ENCODE results near the gene TRIM63.

TRIM63 gene

DNA sequence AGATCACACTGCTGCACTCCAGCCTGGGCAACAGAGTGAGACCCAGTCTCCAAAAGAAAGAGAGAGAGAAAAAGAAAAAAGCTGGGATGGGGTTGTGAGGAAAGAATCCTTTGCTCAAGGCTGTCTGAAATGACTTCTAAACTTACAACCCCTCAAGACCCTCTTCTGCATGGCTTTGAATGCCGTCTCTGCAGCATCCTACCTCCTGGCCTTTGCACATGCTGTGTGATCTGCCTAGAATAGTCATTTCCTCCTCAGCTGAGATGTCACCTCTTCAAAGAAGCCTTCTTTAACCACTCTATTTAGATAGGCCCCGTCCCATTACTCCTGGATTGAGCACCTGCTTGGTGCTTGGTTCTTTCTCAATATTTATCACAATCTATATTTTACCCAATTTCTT, 17.4 kb upstream of the TRIM63 start:
- no peak for DNase-seq (ENCODE audit: low spot score)

DNA sequence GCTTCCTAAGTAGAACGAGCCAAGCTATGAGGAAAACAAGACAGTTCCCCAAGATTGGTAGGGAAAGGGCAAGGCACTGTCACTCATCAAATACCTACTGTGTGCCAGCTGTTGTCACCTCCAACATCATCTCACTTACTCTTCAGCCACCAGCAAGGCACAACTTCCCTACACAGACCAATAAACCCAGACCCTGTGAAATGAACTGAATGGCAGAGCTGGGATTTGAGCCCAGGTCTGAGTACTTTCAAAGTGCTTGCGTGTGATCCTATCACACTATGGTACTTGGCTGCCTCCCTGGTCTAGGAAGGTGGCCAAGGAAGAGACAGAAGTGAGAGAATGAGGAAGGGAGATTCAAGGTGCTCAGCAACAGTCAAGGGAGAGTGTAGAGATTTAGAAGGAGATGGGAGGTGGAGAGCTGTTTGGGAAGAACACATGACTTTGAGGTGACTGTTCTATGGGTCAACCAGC, 16.7 kb upstream of the TRIM63 start:
- DNase-seq (ENCODE audit: low spot score) = no peak

DNA sequence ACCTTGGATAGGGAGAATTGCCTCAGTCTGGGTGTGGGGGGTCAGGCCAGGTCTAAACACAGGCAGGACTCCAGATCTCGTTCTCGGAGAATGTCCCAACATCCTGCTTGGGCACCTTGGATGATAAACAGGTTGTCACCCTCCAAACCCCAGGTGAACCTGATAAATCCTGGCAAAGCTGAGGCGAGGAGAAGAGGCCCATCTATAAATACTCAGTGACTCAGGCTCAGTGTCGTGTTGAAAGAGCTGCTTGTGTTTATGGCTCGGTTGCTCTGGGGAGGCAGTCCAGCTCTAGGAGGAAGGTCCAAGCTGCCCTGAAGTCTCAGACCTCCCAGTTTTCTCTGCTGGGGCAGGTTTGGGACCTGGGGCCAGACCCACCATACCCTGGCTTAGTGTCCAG, 15.8 kb upstream of the TRIM63 start:
- no peak for DNase-seq (ENCODE audit: low spot score)

DNA sequence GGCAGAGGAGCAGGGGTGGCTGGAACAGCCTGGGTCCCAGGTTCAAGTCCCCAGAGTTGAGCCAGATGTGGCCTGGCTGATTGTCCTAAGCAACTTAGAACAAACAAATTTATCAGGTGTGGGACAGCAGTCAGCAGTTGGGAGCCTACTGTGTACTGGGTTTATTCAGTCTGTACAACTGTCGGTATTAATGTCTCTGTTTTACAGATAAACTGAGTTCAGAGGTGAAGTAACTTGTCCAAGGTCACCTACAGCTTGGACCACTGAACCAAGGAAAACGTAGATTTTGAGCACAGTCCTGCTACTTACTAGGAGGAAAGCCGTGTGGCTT, 14.6 kb upstream of the TRIM63 start:
- no peak for DNase-seq (ENCODE audit: low spot score)

DNA sequence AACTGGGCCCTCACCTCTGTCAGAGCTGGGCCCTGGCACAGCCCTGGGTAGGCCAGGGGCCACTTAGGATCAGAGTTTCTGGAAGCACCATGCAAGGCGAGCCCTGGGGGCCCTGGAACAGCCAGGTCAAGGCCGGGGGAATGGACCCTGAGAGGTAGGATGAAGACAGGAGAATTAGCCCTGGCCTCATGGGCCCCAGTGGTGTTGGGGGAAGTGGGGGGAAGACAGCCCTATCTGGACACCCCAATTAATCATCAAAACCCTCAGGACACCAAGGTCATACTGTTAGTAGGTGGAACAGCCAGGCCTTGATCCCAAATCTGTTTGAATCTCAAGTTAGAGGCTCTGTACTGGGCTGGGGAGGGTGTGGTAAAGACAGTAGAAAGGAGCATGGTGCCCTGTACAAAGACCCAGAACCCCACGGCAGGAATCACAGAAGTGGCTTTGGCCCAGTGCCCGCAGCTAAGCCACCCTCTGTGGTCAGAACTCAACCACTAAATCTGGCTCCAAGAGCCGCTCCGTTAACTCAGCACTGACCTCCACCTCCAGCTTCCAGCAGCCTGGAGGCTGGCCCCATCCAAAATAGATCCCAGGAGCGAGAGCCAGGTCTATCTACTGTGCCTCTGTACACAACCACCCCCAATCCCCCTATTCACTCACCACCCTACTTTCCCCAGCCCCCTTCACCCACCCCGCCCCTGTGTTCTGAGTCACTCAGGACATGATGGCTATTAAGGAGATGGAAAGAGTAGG, 14.0 kb upstream of the TRIM63 start:
- DNase-seq (ENCODE audit: low spot score) = no peak

DNA sequence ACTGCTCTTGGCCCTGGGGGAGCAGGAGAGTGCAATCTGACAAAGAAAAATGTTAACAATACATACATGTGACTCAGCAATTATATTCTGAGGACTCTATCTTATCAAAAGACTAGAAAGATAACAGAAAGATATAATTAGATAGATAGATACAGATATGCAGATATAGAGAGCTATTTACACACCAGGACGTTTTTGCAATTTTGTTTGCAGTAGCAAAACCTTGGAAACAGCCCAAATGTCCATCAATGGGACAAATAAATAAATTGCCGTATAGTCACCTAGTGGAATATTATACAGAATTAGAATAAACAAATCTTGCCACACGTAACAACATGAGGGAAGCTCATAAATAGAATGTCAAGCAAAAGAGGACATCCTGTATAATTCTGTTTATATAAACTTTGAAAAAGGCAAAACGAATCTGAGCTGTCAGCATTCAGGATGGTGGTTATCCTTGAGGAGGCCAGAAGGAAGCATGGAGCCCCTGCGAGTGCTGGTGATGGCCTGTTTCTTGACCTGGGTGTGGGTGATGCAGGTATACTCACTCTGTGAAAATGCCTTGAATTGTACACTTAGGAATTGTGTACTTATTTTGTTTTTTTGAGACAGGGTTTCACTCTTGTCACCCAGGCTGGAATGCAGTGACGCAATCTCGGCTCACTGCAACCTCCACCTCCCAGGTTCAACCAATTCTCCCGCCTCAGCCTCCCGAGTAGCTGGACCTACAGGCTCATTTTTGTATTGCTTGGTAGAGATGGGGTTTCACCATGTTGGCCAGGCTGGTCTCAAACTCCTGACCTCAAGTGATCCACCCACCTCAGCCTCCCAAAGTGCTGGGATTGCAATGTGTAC, 12.8 kb upstream of the TRIM63 start:
- DNase-seq (ENCODE audit: low spot score) = no peak

DNA sequence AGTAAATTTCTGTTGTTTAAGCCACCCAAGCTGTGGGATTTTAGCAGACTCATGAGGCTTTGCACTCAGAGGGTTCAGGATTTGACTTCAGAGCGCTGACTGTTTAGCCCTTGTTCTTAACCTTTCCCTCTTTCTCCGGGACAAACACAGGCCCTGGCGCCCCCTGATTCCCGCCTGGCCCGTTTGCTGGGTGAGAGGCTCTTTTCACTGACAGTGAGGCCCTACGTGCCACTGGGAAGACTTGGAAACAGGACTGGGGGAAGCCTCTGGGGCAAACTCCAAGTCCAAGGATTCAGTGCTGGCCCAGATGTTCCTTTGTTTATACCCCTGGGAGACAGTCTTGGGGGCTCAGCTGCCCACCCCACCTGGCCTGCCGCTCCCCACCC, 11.7 kb upstream of the TRIM63 start:
- no peak for DNase-seq (ENCODE audit: low spot score)

DNA sequence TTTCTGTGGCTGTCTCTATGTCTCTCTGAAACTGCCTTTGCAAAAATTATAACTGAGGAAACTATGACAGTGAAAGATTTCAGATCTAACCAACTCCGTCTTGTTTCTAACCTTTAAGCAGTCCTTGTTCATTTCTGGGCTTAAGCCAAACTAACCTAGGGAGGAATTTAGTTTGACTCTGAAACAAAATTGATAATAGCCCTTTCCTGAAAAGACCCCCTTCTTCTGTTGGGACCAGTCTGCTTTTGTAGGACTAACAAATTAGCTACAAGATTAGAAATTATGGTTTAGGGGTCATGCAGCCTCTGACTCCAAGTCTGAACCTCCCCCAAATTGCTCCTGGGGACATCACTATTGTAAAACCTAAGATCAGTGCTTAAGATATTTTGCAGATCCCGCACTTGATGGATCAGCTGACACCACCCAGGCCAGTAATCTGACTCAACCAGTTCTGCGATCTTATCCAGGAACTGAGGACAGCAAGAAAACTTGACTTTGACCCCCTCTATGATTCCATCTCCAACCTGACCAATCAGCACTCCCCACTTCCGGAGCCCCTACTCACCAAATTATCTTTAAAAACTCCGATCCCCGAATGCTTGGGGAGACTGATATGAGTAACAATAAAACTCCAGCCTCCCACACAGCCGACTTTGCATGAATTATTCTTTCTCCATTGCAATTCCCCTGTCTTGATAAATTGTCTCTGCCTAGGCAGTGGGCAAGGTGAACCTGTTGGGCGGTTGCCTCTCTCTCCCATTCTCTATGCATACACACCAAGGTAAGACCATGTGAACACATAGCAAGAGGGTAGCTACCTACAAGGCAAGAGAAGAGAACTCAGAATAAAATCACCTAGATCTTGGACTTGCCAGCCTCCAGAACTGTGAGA, 11.1 kb upstream of the TRIM63 start:
- no peak for DNase-seq (ENCODE audit: low spot score)

DNA sequence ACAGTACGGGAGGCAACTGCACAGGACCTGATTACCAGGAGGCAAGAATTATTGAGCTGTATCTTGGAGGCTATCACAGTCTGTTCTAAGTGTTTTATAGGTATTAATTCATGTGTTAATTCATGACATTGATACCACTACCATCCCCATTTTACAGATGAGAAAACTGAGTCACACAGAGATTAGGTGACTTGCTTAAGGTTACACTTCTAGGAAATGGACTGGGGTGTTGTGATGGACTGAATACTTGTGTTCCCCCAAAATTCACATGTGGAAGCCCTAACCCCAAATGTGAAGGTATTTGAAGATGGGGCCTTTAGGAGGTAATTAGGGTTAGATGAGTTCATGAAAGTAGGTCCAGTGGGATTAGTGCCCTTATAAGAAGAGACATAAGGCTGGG, 10.1 kb upstream of the TRIM63 start:
- no peak for DNase-seq (ENCODE audit: low spot score)

DNA sequence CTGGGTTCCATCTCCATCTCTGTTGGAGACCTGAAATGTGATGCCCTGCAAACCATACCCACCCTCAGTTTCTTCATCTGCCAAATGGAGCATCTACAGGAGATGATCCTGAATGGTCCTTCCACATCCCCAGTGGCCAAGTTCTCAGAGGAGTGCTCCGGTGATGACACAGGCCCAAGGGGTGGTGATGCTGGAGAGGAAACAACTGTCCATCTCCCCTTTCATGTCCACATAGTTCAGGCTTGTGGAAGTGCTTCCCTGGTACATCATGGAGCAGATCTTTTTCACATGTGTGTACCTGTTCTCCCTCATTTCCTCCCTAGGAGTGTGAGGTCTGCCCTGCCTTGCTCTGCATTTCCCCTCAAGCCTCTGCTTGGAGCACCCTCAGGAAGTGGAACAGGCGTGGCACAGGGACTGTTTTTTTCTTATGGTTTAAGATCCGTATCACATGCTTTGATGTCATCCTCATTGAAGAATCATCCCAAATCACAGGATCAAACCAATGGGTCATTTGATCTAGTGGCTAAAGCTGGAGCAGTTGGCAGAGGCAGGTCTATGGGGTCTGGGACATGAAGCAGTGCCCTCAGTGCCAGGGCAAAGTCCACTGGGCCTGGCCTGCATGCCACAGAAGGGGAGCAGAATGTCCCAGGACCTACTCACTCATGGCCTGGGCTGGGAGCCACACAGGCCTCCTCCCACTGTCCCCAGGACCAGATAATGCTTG, 8.2 kb upstream of the TRIM63 start:
- no peak for DNase-seq (ENCODE audit: low spot score)

DNA sequence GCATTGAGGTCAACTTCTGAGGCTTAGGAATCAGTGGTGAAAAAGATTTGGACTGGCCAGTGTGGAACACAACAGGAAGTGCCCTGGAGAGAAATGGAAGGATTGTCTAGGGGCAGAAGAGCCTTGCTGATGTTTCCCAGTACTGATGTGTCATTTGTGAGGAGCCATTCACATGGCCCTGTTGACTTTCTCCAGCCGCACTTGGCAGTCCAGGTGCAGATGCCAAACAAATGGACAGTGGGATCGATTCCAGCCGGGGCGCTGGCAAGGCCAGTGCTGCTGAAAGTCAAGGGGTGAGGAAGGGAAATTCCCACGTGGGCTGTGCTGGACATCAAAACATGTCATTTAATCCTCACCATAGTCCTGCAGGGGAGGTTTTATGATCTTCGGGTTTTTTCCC, 4.9 kb upstream of the TRIM63 start:
- no peak for DNase-seq (ENCODE audit: low spot score)

DNA sequence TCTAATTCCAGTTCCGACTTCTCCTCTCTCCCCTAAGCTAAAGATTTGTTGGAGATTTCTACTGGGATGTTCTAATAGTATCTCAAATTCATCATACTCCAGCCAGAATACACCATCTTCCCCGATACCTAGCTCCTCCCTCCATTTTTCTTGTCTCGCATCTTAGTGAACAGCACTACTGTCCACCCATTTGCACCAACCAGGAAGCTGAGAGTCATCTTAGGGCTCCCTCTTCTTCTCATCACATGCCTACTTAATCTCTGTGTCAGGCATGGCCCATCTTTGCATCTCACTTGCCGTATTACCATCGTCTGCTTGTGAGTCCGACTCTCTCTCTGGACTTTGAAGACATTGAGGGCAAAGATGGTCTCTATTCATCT, 3.5 kb upstream of the TRIM63 start:
- DNase-seq (ENCODE audit: low spot score) = no peak

DNA sequence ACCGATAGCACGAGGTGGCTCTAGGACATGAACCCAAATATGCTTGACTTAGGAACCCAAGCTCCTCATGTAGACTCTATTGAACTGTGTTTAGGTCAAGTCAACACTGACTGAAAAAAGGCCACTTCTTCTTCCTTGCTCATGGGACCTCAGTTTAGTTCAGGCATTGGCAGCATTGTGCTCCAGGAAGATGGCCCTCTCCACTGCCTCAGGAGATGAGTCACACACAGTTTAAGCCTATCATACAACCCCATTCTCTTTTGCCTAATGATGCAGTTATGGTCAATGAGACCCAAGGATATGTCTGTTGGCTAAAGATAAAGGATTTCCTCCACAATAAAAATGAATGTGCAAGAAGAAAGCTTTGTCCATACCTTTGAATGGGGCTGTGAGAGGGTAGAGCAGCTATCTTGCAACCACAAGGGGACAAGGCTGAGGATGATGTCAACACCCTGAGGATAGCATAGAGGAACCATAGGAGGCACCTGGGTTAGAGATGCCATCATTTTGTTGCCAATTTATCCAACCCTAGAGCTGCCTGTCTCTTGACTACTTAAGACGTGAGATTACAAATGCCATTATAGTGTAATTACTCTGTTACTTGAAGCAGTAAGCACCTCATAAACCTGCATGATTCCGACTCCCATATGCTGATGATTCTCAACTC, 3.0 kb upstream of the TRIM63 start:
- DNase-seq (ENCODE audit: low spot score) = peak; percentile 45

DNA sequence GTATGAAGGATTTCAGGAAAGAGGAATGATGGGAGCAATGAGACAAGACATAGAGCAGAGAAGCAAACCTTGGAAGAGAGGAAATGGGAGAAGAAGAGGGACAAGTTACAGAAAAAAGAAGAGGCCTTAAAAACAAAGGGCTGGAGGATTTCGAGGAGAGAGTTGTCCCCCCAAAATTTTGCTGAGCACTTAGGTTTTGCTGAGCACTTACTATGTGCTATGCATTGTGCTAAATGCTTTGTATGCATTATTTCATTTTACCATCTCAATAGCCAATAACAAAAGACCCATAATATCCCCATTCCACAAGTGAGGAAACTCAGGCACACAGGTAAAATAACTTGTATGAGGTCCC, 2.5 kb upstream of the TRIM63 start:
- DNase-seq (ENCODE audit: low spot score) = no peak

DNA sequence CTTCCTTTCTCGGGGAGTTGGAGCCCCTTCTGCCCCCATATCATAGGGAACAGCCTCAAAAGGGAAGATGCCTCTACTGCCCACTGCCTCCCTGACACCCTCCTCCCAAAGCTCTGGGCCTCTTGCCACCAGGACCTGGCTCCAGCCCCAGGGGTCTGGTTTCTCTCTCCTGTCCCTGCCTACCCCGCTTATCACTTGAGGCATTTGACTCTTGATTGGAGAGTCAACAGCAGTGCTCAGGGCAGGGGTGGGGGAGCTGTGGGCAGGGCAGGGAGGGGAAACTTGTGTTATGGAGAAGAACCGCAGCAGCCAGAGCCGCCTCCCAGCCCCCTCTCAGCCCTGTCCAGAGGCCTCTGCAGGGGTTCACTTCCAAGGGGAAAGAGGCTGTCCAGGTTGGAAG, 573 bp downstream of the TRIM63 start:
- DNase-seq (ENCODE audit: low spot score) = no peak

DNA sequence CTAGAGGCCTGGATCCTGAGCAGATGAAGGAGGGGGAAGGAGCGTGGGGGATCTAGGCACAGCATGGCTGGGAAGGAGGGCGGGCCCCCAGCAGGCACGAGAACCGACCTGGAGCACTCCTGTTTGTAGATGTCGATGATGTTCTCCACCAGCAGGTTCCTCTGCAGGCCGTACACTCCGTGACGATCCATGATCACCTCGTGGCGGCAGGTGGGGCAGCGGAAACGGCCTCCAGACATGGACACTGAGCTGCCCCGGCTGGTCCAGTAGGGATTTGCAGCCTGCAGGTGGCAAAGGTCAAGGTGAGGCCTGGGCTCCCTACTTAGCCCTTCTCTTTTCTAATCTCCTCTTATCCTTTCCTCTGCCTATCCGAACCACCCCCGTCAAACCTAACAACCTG, 1.3 kb downstream of the TRIM63 start:
- no peak for DNase-seq (ENCODE audit: low spot score)

DNA sequence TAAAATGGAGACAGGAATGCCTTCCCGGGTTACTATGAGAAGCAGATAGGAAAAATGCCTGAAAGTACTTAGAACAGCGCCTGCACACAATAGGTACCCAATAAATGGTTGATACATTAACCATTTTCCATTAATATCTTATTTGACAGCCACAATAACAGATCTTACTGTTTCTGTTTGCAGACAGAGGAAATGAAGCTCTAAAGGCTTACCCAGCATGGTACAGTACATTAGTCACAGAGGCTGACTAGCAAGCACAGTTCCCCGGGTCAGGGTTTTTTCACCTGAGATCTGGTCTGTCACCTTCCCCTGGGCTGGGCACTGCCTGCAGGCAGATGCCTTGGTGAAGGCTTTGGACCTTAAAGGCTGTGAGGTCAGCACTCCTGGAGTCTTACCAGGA, 2.9 kb downstream of the TRIM63 start:
- DNase-seq (ENCODE audit: low spot score) = no peak

DNA sequence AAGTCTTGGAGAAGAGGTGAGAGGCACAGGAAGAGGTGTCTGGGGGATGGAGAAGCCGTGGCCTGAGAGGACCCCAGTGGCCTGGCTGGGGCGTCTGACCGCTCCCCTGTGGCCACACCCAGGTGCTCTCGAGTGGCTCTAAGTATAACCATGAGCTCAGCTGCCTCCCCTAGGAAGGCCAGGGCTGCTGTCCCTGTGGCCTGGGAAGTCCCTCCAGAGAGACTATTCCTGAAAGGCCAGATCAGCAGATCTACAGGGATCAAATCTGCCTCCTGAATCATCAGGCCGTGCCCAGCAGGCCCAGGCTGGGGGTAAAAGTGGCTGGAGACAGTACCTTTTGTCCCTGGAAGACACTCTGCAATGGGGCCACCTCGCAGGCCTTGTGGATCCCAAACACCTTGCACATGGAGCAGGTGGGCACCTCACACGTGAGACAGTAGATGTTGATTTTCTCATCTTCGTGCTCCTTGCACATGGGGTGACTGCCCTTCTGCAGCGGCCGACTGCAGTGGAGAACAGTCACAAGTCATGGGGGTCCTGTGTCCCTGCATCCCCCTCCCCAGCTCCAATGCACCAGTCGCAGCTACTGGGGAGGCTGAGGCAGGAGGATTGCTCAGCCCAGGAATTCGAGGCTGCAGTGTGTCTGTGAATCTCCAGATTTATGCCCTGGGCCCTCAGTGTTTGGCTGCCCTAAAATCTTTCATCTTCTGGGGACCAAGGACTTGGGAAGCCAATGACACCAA, 6.4 kb downstream of the TRIM63 start:
- DNase-seq (ENCODE audit: low spot score) = no peak

DNA sequence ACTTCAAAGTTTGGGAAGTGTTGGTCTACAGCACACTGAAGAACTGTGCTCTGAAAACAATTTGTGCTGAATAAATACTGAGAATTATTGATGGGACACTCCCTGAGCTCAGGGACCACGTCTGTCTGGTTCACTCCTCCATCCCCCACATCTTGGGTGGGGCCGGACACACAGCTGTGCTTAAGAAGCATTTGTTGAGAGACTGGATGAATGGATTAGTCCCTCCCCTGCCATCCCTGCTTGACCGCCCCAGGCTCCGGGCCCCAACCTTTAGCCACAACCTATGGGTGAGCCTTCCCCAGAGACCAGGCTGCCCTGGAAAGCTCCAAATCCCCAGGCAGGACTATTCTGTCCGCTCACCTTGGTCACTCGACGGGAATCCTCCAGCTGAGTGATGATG, 7.5 kb downstream of the TRIM63 start:
- DNase-seq (ENCODE audit: low spot score) = no peak

DNA sequence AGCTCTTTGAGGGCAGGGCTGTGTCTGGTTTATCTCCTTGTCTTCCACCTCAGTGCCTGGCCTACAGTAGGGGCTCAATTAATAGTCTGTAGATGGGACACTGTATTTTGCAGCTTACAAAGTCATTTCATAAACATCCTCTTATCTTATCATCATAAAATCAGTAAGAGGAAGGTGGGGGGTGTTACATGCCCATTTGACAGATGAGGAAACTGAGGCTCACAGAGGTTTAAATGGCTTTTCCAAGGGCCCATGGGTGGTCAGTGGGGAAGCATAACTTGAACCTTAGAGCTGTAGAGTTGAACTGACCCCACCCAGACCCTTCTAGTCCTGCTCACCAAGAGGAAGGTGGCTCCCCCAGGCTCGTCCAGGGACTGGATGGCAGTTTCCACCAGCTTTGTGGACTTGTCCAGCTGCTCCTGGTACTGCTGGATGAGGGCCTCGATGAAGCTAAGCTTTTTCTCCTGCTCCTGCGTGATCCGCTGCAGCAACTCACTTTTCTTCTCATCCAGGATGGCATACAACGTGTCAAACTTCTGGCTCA, 9.3 kb downstream of the TRIM63 start:
- DNase-seq (ENCODE audit: low spot score) = no peak

DNA sequence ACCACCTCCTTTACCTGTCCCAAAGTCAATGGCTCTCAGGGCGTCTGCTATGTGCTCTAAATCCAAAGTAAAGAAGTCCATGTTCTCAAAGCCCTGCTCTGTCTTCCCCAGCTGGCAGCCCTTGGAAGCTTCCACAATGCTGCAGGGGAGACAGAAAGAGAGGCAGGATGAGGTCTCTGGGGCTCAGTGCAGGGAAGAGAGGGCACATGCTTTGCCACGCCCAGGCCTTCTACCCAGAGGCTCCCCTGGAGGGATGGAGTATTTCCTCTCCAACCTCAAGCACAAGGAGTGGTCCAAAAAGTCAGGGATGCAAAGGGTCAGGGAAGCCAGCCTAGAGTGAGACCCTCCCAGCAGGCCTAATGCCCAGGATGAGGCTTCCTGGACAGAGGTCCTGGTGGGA, 10.2 kb downstream of the TRIM63 start:
- DNase-seq (ENCODE audit: low spot score) = no peak

All from COLO829 (cell line).